ENCODE data around the gene ASTL. TPM values are rescaled to one million over a fixed set of nuclear protein-coding genes. Genes with fewer than 3 reads are reported as not detected.

Gene ASTL
- total RNA-seq, 1 donor from 2014 or later: not detected

GRCh38 chr2:96075199-96075771 lies 63.0 kb downstream of the ASTL start:
- no peak for DNase-seq

- DNase-seq: no peak
Measured at GRCh38 chr2:96074156-96074555, 64.1 kb downstream of the ASTL start.

GRCh38 chr2:96073170-96073775 lies 65.0 kb downstream of the ASTL start:
- no peak for DNase-seq

Other genes with a start within 250 kb of the ASTL start
- 38.0 and 56.8 TPM in 2 replicates for gene ANKRD36C, start 146.7 kb downstream of the ASTL start, total RNA-seq
- gene GPAT2, start 103.6 kb downstream of the ASTL start, total RNA-seq: 5.6 and 30.9 TPM in 2 replicates
- gene ADRA2B, start 21.9 kb downstream of the ASTL start, total RNA-seq: 0.05 and 0.17 TPM in 2 replicates
- 0.34 and 0.98 TPM in 2 replicates for gene DUSP2, start 6.9 kb upstream of the ASTL start, total RNA-seq
- 284 and 301 TPM in 2 replicates for gene STARD7, start 70.3 kb upstream of the ASTL start, total RNA-seq
- 24.7 and 32.0 TPM in 2 replicates for gene TMEM127, start 127.5 kb upstream of the ASTL start, total RNA-seq
- 72.6 and 120 TPM in 2 replicates for gene CIAO1, start 127.7 kb upstream of the ASTL start, total RNA-seq
- 56.8 and 113 TPM in 2 replicates for gene SNRNP200, start 167.0 kb upstream of the ASTL start, total RNA-seq
- gene ITPRIPL1, start 186.8 kb upstream of the ASTL start, total RNA-seq: 7.0 and 7.7 TPM in 2 replicates
- 7.3 and 32.2 TPM in 2 replicates for gene NCAPH, start 197.3 kb upstream of the ASTL start, total RNA-seq